Prostate gland (tissue), 2 donors: ENCODE results near the gene MYLK. TPM values are rescaled to one million over a fixed set of nuclear protein-coding genes. Genes with fewer than 3 reads are reported as not detected.
"Not testable (repeated sequence)": the region's sequence is repeated elsewhere in the genome, so short reads cannot be mapped to it uniquely, and the experiment has no call there.

Experiments used
- DNase-seq: peaks from one replicate; pipeline ENCODE4 v3.0.0-alpha.2; 2019; ENCODE audit warnings: low spot score
- H3K27ac ChIP-seq, 2 donors: fragments of 200-600 bp; sonication (generic); 2 replicates each; pipeline ENCODE4 v1.5.1; 2017 to 2019
- H3K27me3 ChIP-seq: fragments of 200-600 bp; sonication (generic); replicated peaks from 2 replicates; pipeline ENCODE4 v1.5.1; 2019; ENCODE audit not compliant: insufficient read depth
- H3K36me3 ChIP-seq, 2 donors: fragments of 200-600 bp; sonication (generic); 1 replicate in 1 of 2; 2 replicates in 1 of 2; pipeline versions ENCODE4 v1.5.1 to v1.8.1; 2017 to 2019
- H3K4me1 ChIP-seq: fragments of 200-600 bp; sonication (generic); replicated peaks from 2 replicates; pipeline ENCODE4 v1.5.1; 2019
- H3K4me3 ChIP-seq, 2 donors: fragments of 200-600 bp; sonication (generic); 2 replicates each; pipeline ENCODE4 v1.5.1; 2017 to 2019
- H3K9me3 ChIP-seq: fragments of 200-600 bp; sonication (generic); 2 replicates; pipeline ENCODE4 v1.5.1; 2017
- POLR2A ChIP-seq: fragments of 450-650 bp; IDR thresholded peaks from one replicate; pipeline ENCODE4 v1.6.1; 2016; ENCODE audit warnings: antibody characterized with exemption, mild to moderate bottlenecking
- POLR2AphosphoS5 ChIP-seq: sonication (generic); formaldehyde crosslinking; IDR thresholded peaks from one replicate; pipeline ENCODE4 v1.6.1; 2017; ENCODE audit warnings: antibody characterized with exemption
- WGBS: methylation state at CpG from one replicate; pipeline ENCODE4 v1.1.5; 2018; 5-methylcytosine and 5-hydroxymethylcytosine counted together
- intact Hi-C: fragments of 100-400 bp; cut with DNase I; formaldehyde crosslinking; loops from one replicate; pipeline ENCODE4 v1.14.2; 2022
- total RNA-seq, 2 donors: library from RNA; depleted of rRNA; stranded (reverse); fragments of >200 nt; gene quantifications; one replicate each; pipeline ENCODE4 v1.1.0, GENCODE V29; 2016
- TF ChIP-seq, protein P1 (sequence below), 4 experiments: fragments of 200-600 bp in 2 of 4; fragments of 450-650 bp in 2 of 4; sonication (generic) in 2 of 4; IDR thresholded peaks; 1 replicate in 3 of 4; 2 replicates in 1 of 4; pipeline ENCODE4 v1.5.1; 2016 to 2019; ENCODE audit warnings: antibody characterized with exemption in 4 of 4, mild to moderate bottlenecking in 2 of 4, moderate library complexity in 2 of 4

MYLK gene
- total RNA-seq, 2 donors from 2014 or later, result 345 to 600 TPM

GRCh38 chr3:123724306-123724705 is 159.8 kb downstream of the MYLK start:
- no peaks in the 10 kb centered on the region for H3K9me3 ChIP-seq
- no peaks in the 10 kb centered on the region for H3K27me3 ChIP-seq
- TF ChIP-seq POLR2AphosphoS5, result no peak
- TF ChIP-seq POLR2A, result no peak
- TF ChIP-seq, protein P1, sequence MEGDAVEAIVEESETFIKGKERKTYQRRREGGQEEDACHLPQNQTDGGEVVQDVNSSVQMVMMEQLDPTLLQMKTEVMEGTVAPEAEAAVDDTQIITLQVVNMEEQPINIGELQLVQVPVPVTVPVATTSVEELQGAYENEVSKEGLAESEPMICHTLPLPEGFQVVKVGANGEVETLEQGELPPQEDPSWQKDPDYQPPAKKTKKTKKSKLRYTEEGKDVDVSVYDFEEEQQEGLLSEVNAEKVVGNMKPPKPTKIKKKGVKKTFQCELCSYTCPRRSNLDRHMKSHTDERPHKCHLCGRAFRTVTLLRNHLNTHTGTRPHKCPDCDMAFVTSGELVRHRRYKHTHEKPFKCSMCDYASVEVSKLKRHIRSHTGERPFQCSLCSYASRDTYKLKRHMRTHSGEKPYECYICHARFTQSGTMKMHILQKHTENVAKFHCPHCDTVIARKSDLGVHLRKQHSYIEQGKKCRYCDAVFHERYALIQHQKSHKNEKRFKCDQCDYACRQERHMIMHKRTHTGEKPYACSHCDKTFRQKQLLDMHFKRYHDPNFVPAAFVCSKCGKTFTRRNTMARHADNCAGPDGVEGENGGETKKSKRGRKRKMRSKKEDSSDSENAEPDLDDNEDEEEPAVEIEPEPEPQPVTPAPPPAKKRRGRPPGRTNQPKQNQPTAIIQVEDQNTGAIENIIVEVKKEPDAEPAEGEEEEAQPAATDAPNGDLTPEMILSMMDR (IDR thresholded peaks at IDR 0.05), result no peak
- no peak overlapping the region for H3K4me3 ChIP-seq
- 19% methylated on average over 3 of the region's 3 CpGs for WGBS
- no peak overlapping the region for H3K27ac ChIP-seq
- intact Hi-C loops, result loop anchor here (10.0 kb wide), 1 partner anchor 260 kb away; no protein-coding TSS in a partner anchor
- H3K4me1 ChIP-seq, result no peaks in the 10 kb centered on the region
- H3K36me3 ChIP-seq, result no peaks in the 10 kb centered on the region
- DNase-seq, result no peak

GRCh38 chr3:123723522-123724168 is 160.5 kb downstream of the MYLK start:
- TF ChIP-seq, protein P1 (IDR thresholded peaks at IDR 0.05), result peak; percentile 45 to 82 (median 74)
- TF ChIP-seq POLR2AphosphoS5, result peak; percentile 63
- TF ChIP-seq POLR2A, result no peak
- intact Hi-C loops, result loop anchor here (10.0 kb wide), 1 partner anchor 261 kb away; no protein-coding TSS in a partner anchor

DNA sequence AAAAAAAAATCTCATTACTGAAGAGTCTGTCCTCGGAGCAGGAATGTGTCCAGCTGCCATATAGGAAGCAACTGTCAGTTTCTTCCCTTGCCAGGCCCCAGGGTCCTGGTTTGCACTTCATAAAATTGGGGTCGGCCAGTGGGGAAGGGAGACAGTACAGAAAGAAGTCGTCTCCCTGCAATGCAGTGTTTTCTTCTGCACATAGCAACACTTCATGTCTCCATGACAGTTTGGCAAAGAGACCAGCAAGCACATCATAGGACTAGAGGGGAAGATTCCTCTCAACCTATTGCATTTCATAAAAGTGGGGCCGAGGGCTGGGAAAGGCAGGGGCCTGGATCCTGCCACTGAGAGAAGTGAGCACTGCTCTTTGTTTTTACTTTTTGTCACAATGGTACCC is 161.1 kb downstream of the MYLK start:
- Histone ChIP-seq H3K27ac (peak overlapping the region in 1 of 2 donors; percentile 7), H3K36me3 (no peaks in the 10 kb centered on the region), H3K27me3 (no peaks in the 10 kb centered on the region), H3K4me3 (no peak overlapping the region), H3K9me3 (no peaks in the 10 kb centered on the region), H3K4me1 (no peaks in the 10 kb centered on the region)
- 38% methylated on average over 4 of the region's 4 CpGs for WGBS
- DNase-seq, result no peak
- TF ChIP-seq, protein P1 (IDR thresholded peaks at IDR 0.05), result no peak
- no peak for TF ChIP-seq POLR2A
- no peak for TF ChIP-seq POLR2AphosphoS5
- intact Hi-C loops, result loop anchor here (10.0 kb wide), 1 partner anchor 262 kb away; no protein-coding TSS in a partner anchor

More at GRCh38 chr3:123723522-123724168, 160.5 kb downstream of the MYLK start:
- H3K4me1 ChIP-seq, result no peaks in the 10 kb centered on the region
- H3K4me3 ChIP-seq, result no peak overlapping the region
- DNase-seq, result peak; percentile 55
- peak overlapping the region in 1 of 2 donors; percentile 7 for H3K27ac ChIP-seq
- WGBS, result 13% methylated on average over 9 of the region's 9 CpGs
- H3K36me3 ChIP-seq, result no peaks in the 10 kb centered on the region
- H3K9me3 ChIP-seq, result no peaks in the 10 kb centered on the region
- no peaks in the 10 kb centered on the region for H3K27me3 ChIP-seq

GRCh38 chr3:123722456-123722855 is 161.7 kb downstream of the MYLK start:
- DNase-seq, result no peak
- 41% methylated on average over 5 of the region's 5 CpGs for WGBS
- Histone ChIP-seq H3K4me3 (no peak overlapping the region), H3K9me3 (no peaks in the 10 kb centered on the region), H3K36me3 (no peaks in the 10 kb centered on the region), H3K27ac (no peak overlapping the region), H3K27me3 (no peaks in the 10 kb centered on the region), H3K4me1 (no peaks in the 10 kb centered on the region)
- TF ChIP-seq POLR2AphosphoS5 (no peak), POLR2A (no peak)
- TF ChIP-seq, protein P1 (IDR thresholded peaks at IDR 0.05), result no peak
- intact Hi-C loops, result loop anchor here (10.0 kb wide), 1 partner anchor 262 kb away; no protein-coding TSS in a partner anchor

- intact Hi-C loops, result loop anchor here (10.0 kb wide), 1 partner anchor 263 kb away; no protein-coding TSS in a partner anchor
- 84% methylated on average over 7 of the region's 10 CpGs for WGBS
- DNase-seq, result no peak
- Histone ChIP-seq H3K9me3 (no peaks in the 10 kb centered on the region), H3K27me3 (no peaks in the 10 kb centered on the region), H3K4me3 (no peak overlapping the region), H3K27ac (no peak overlapping the region), H3K36me3 (no peaks in the 10 kb centered on the region), H3K4me1 (no peaks in the 10 kb centered on the region)
- TF ChIP-seq, protein P1 (IDR thresholded peaks at IDR 0.05), result no peak
- no peak for TF ChIP-seq POLR2AphosphoS5
- no peak for TF ChIP-seq POLR2A
These were observed 162.1 kb downstream of the MYLK start for GRCh38 chr3:123722021-123722420.

DNA sequence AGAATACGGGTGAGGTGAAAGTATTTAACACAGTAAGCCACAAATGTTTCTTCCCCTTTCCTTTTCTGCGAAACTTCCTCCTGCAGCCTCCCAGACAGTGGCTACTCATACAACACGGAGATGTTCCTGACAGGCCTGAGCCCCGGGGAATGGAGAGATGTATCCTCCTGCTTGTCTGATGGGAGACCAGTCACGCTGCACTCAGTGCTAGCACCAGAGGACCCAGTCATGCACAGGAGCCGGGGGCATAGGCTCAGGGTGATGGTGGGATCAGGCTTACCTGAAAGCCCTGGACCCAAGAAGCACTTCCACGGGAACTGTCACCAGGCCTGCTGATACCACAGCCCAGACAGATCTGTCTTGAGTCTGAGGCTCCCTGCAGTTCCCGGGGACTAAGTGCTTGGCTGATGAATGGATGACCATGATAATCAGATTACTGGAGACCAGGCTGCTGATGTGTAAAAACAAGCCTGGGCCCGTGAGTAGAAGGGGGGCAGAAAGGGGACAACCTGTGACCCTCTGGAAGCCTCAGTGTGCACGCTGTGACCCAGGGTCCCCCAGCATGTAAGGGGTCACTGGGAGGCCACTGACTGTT is 162.9 kb downstream of the MYLK start:
- 49% methylated on average over 7 of the region's 10 CpGs for WGBS
- not testable (repeated sequence) for H3K36me3 ChIP-seq, H3K9me3 ChIP-seq, DNase-seq, H3K4me3 ChIP-seq, H3K27me3 ChIP-seq, H3K4me1 ChIP-seq
- intact Hi-C loops, result loop anchor here (10.0 kb wide), 1 partner anchor 264 kb away; no protein-coding TSS in a partner anchor
- peak overlapping the region; percentile 74 to 79 for H3K27ac ChIP-seq
